HepG2 (cell line): ENCODE results near the gene TSEN54. TPM values are rescaled to one million over a fixed set of nuclear protein-coding genes. Genes with fewer than 3 reads are reported as not detected.

Source experiments
- ATAC-seq: fragments of 200-7000 bp; cut with Tn5 transposase; 3 replicates; pipeline ENCODE4 v1.9.1; 2020; ENCODE audit warnings: mild to moderate bottlenecking, moderate library complexity
- BruUV-seq: library from RNA; stranded (reverse); fragments of 400-500 nt; replicated peaks from 2 replicates; lab custom pipeline; 2021; lab: Mats Ljungman, UMichigan
- CTCF ChIA-PET: fragments of 300-600 bp; formaldehyde crosslinking; extraction: SDS; loops from one replicate; lab custom pipeline; 2021; ENCODE audit warnings: low total read pairs, inconsistent platforms, low intra/inter-chr PET ratio; lab: Yijun Ruan, JAX
- POLR2A ChIA-PET: fragments of 350-600 bp; sonication (Branson Sonifier 250); formaldehyde crosslinking; loops from one replicate; lab custom pipeline; 2020; ENCODE audit warnings: antibody characterized with exemption, inconsistent platforms; lab: Yijun Ruan, JAX
- DNase-seq: peaks from one replicate; pipeline ENCODE4 v3.0.0-alpha.2; 2015; ENCODE audit warnings: low spot score
- FAIRE-seq: peaks from 3 replicates; lab custom pipeline; 2011; peaks lifted over from hg19 to GRCh38; lab: Jason Lieb, UNC
- H2AFZ ChIP-seq: one replicate; pipeline ENCODE4 v1.6.1; 2011; ENCODE audit warnings: low read length, inconsistent platforms
- H3K27ac ChIP-seq: fragments of 300-600 bp; 3 replicates; pipeline ENCODE4 v1.8.0; 2011; ENCODE audit warnings: mixed run types, mild to moderate bottlenecking, mixed read lengths, low read length, inconsistent platforms; ENCODE audit not compliant: insufficient read depth; ENCODE audit errors: extremely low read length
- H3K27me3 ChIP-seq, 2 experiments: fragments of 200-600 bp in 1 of 2; 2 replicates in 1 of 2; 3 replicates in 1 of 2; pipeline versions ENCODE4 v1.6.0 to v1.8.0; 2011; ENCODE audit warnings: low read length in 2 of 2, mild to moderate bottlenecking in 2 of 2, moderate library complexity in 2 of 2, inconsistent platforms in 1 of 2; ENCODE audit not compliant: insufficient read depth in 2 of 2, control insufficient read depth in 1 of 2
- H3K36me3 ChIP-seq, 2 experiments: fragments of 200-600 bp in 1 of 2; replicated peaks in 1 of 2; 2 replicates in 1 of 2; 3 replicates in 1 of 2; pipeline versions ENCODE4 v1.5.1 to v1.8.0; 2011; ENCODE audit warnings: low read length in 2 of 2, inconsistent platforms in 1 of 2; ENCODE audit not compliant: insufficient read depth in 2 of 2, control insufficient read depth in 1 of 2
- H3K4me1 ChIP-seq: 2 replicates; pipeline ENCODE4 v1.5.1; 2012; ENCODE audit warnings: low read length, inconsistent platforms; ENCODE audit not compliant: insufficient read depth
- H3K4me2 ChIP-seq: 2 replicates; pipeline ENCODE4 v1.6.0; 2011; ENCODE audit warnings: low read depth, low read length, inconsistent platforms
- H3K4me3 ChIP-seq, 3 experiments: fragments of 200-600 bp in 1 of 3; sonication (generic), shearing (Covaris generic) in 1 of 3; replicated peaks in 1 of 3; 2 replicates each; pipeline ENCODE4 v1.5.1; 2011 to 2016; ENCODE audit warnings: low read length in 3 of 3, inconsistent platforms in 2 of 3, low read depth in 2 of 3, mild to moderate bottlenecking in 2 of 3, control low read depth in 1 of 3, mixed read lengths in 1 of 3; ENCODE audit not compliant: insufficient read depth in 1 of 3
- H3K79me2 ChIP-seq: one replicate; pipeline ENCODE4 v1.6.1; 2011; ENCODE audit warnings: low read length, inconsistent platforms; ENCODE audit not compliant: insufficient read depth
- H3K9ac ChIP-seq: 2 replicates; pipeline ENCODE4 v1.6.0; 2011; ENCODE audit warnings: mild to moderate bottlenecking, low read depth, low read length, inconsistent platforms; ENCODE audit not compliant: insufficient read depth
- H3K9me3 ChIP-seq: 2 replicates; pipeline ENCODE4 v1.5.1; 2012; ENCODE audit warnings: mild to moderate bottlenecking, low read length
- H4K20me1 ChIP-seq: 2 replicates; pipeline ENCODE4 v1.6.0; 2011; ENCODE audit warnings: inconsistent platforms, mild to moderate bottlenecking, low read length, moderate library complexity; ENCODE audit not compliant: insufficient read depth
- DNMT3B ChIP-seq: conservative IDR thresholded peaks from 2 replicates; pipeline ENCODE4 v1.6.1; 2016; ENCODE audit warnings: missing biosample characterization, control low read depth
- FOXJ3 ChIP-seq: sonication (generic); formaldehyde crosslinking; IDR thresholded peaks from 2 replicates; pipeline ENCODE4 v1.4.0; 2020; ENCODE audit warnings: missing genetic modification reagents, mild to moderate bottlenecking, borderline replicate concordance
- GLI4 ChIP-seq: sonication (generic); formaldehyde crosslinking; IDR thresholded peaks from 2 replicates; pipeline ENCODE4 v1.5.1; 2020; ENCODE audit warnings: missing genetic modification reagents, mild to moderate bottlenecking, moderate library complexity, borderline replicate concordance
- KAT7 ChIP-seq: IDR thresholded peaks from 2 replicates; pipeline ENCODE4 v1.6.1; 2018; ENCODE audit warnings: borderline replicate concordance, missing compliant biosample characterization
- KMT2A ChIP-seq: sonication (generic); formaldehyde crosslinking; IDR thresholded peaks from 2 replicates; pipeline ENCODE4 v1.4.0; 2020; ENCODE audit warnings: missing genetic modification reagents
- NKX3-1 ChIP-seq: sonication (generic); formaldehyde crosslinking; IDR thresholded peaks from 2 replicates; pipeline ENCODE4 v1.5.0; 2020; ENCODE audit warnings: missing genetic modification reagents
- PAWR ChIP-seq: sonication (generic); formaldehyde crosslinking; IDR thresholded peaks from 2 replicates; pipeline ENCODE4 v1.4.0; 2020; ENCODE audit warnings: missing genetic modification reagents, mild to moderate bottlenecking, borderline replicate concordance
- SPEN ChIP-seq: sonication (generic); formaldehyde crosslinking; IDR thresholded peaks from 2 replicates; pipeline ENCODE4 v1.5.1; 2020; ENCODE audit warnings: low read depth, mild to moderate bottlenecking, missing genetic modification reagents
- ZNF232 ChIP-seq: sonication (generic); formaldehyde crosslinking; IDR thresholded peaks from 2 replicates; pipeline ENCODE4 v1.4.0; 2020; ENCODE audit warnings: missing genetic modification reagents, borderline replicate concordance
- ZNF567 ChIP-seq: sonication (generic); formaldehyde crosslinking; IDR thresholded peaks from 2 replicates; pipeline ENCODE4 v1.8.1; 2023; ENCODE audit warnings: mild to moderate bottlenecking, missing genetic modification reagents, borderline replicate concordance
- WGBS: methylation state at CpG from one replicate; pipeline ENCODE4 v1.1.6; 2017; ENCODE audit warnings: low lambda C conversion rate; 5-methylcytosine and 5-hydroxymethylcytosine counted together
- in situ Hi-C: cut with HindIII; loops from 2 replicates; pipeline ENCODE4 v1.10.0; 2017; ENCODE audit warnings: low pct_unique_long_range_greater_than_20kb; ENCODE audit not compliant: extremely low pct_ligation_motif_present
- intact Hi-C: fragments of 100-400 bp; cut with micrococcal nuclease; formaldehyde crosslinking; loops from one replicate; pipeline ENCODE4 v1.10.0; 2022; ENCODE audit not compliant: unreplicated experiment
- polyA plus RNA-seq, 8 experiments: library from polyadenylated mRNA; depleted of rRNA in 3 of 8; stranded (reverse) in 7 of 8; unstranded in 1 of 8; fragments of >200 nt; fragmentation: Illumina TruSeq in 4 of 8; extraction: Trizol in 4 of 8; gene quantifications; 2 replicates each; pipeline versions ENCODE4 v1.2.1 to v1.2.3, GENCODE V29; 2011 to 2016; ENCODE audit warnings: low read depth in 4 of 8, missing spikeins in 1 of 8, mixed read lengths in 1 of 8; ENCODE audit not compliant: insufficient read depth in 1 of 8
- total RNA-seq, 5 experiments: library from RNA; depleted of rRNA; stranded (reverse); fragments of >200 nt; fragmentation: Illumina TruSeq; extraction: Trizol; gene quantifications; 2 replicates each; pipeline ENCODE4 v1.2.3, GENCODE V29; 2016; ENCODE audit warnings: low read depth in 1 of 5
- TF ChIP-seq, protein P1 (sequence below): IDR thresholded peaks from 2 replicates; pipeline ENCODE4 v1.6.1; 2016; ENCODE audit warnings: low read depth, control low read depth

The TSEN54 gene
- total and polyA plus RNA-seq, 2 of the 13 experiments (the other 11 are each of a cell fraction or from before 2014, with no cell fraction given) = 62.9 to 63.3 TPM

- CTCF ChIA-PET = no interaction called here
- Histone ChIP-seq H3K36me3 (peaks cover 5 to 23% of the 10 kb centered on the region in 2 experiments; a peak in 4 of 5 replicates), H4K20me1 (peaks cover 7% of the 10 kb centered on the region; the same call in 1 of the 2 replicates), H3K9ac (no peak overlapping the region), H3K4me2 (no peak overlapping the region), H3K79me2 (peaks cover 23% of the 10 kb centered on the region), H3K27me3 (no peaks in the 10 kb centered on the region), H3K9me3 (no peaks in the 10 kb centered on the region), H3K4me1 (peaks cover 13% of the 10 kb centered on the region), H3K27ac (no peak overlapping the region), H3K4me3 (no peak overlapping the region), H2AFZ (no peak overlapping the region)
- POLR2A ChIA-PET = no interaction called here
- intact Hi-C loops (no loop called here), in situ Hi-C loops (no loop called here)
- no peak for FAIRE-seq
- TF ChIP-seq NKX3-1 (CRISPR knock-in tag) (no peak), GLI4 (no peak), KMT2A (CRISPR knock-in tag) (no peak), KAT7 (CRISPR knock-in tag) (no peak), ZNF567 (no peak), FOXJ3 (CRISPR knock-in tag) (no peak), PAWR (CRISPR knock-in tag) (no peak), SPEN (CRISPR knock-in tag) (no peak), ZNF232 (CRISPR knock-in tag) (no peak), DNMT3B (CRISPR knock-in tag) (no peak)
- TF ChIP-seq, protein P1, sequence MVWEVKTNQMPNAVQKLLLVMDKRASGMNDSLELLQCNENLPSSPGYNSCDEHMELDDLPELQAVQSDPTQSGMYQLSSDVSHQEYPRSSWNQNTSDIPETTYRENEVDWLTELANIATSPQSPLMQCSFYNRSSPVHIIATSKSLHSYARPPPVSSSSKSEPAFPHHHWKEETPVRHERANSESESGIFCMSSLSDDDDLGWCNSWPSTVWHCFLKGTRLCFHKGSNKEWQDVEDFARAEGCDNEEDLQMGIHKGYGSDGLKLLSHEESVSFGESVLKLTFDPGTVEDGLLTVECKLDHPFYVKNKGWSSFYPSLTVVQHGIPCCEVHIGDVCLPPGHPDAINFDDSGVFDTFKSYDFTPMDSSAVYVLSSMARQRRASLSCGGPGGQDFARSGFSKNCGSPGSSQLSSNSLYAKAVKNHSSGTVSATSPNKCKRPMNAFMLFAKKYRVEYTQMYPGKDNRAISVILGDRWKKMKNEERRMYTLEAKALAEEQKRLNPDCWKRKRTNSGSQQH = no peak
- WGBS = 97% methylated on average over 15 of the region's 19 CpGs
- no peak for ATAC-seq
- DNase-seq = no peak
- no TSS peak for BruUV-seq
Measured at GRCh38 chr17:75530837-75531720, 14.8 kb downstream of the TSEN54 start.
